ENCODE data around the gene CELF2. TPM values are rescaled to one million over a fixed set of nuclear protein-coding genes. Genes with fewer than 3 reads are reported as not detected.

Gene CELF2
- polyA plus RNA-seq, 1 experiment = 24.7 TPM

DNA sequence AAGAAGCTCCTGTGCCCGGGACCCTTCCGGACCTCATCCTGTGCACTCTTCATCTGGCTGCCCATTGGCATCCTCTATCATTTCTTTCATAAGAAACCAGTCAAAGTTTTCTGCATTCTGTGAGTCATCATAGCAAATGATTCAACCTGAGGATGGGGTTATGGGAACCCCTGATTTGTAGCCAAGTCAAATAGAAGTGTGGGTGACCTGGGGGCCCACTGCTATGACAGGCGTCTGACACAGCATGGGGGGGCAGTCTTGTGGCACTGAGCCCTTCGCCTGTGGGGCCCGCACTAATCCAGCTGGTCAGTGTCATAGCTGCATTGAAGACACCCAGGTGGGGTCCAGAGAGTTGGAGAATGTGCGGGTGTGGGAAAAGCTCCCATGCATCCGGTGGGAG lies 363.4 kb downstream of the CELF2 start:
- CTCF ChIA-PET = no interaction called here
- H3K27ac ChIP-seq (ENCODE audit: low read depth, low read length) = no peak overlapping the region
- POLR2A ChIA-PET = no interaction called here
- peaks cover 30% of the 10 kb centered on the region for H3K9me3 ChIP-seq (ENCODE audit: control insufficient read depth, insufficient read depth, low read length)
- no peak for DNase-seq (ENCODE audit: low read depth, low spot score)
- TF ChIP-seq, protein P1, sequence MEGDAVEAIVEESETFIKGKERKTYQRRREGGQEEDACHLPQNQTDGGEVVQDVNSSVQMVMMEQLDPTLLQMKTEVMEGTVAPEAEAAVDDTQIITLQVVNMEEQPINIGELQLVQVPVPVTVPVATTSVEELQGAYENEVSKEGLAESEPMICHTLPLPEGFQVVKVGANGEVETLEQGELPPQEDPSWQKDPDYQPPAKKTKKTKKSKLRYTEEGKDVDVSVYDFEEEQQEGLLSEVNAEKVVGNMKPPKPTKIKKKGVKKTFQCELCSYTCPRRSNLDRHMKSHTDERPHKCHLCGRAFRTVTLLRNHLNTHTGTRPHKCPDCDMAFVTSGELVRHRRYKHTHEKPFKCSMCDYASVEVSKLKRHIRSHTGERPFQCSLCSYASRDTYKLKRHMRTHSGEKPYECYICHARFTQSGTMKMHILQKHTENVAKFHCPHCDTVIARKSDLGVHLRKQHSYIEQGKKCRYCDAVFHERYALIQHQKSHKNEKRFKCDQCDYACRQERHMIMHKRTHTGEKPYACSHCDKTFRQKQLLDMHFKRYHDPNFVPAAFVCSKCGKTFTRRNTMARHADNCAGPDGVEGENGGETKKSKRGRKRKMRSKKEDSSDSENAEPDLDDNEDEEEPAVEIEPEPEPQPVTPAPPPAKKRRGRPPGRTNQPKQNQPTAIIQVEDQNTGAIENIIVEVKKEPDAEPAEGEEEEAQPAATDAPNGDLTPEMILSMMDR (IDR thresholded peaks at IDR 0.05; ENCODE audit: low read depth, low read length) = no peak
- no peaks in the 10 kb centered on the region for H3K27me3 ChIP-seq (ENCODE audit: control insufficient read depth, insufficient read depth, low read length)
- H3K4me3 ChIP-seq (ENCODE audit: low read depth, low read length) = no peak overlapping the region

DNA sequence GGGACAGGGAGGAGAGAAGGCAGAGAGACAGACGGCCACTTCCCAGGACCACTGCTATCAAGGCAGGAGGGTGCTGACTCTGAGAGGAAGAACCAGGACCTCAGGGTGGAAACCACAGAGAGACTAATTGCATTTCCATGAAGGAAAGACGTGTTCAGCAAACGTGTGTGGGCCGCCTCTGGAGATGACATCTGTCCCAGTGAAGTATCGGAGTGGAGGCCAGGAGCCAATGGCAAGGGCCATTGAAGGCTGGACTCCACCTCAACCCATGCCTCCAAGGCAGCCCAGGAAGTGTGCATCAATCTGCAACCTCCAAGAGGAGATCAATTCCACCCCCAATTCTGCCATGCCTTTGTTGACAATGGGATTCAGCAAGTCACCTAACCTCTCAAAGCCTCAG lies 363.8 kb downstream of the CELF2 start:
- no peak overlapping the region for H3K4me3 ChIP-seq (ENCODE audit: low read depth, low read length)
- no peaks in the 10 kb centered on the region for H3K27me3 ChIP-seq (ENCODE audit: control insufficient read depth, insufficient read depth, low read length)
- ChIA-PET CTCF (no interaction called here), POLR2A (no interaction called here)
- peaks cover 30% of the 10 kb centered on the region for H3K9me3 ChIP-seq (ENCODE audit: control insufficient read depth, insufficient read depth, low read length)
- TF ChIP-seq, protein P1 (IDR thresholded peaks at IDR 0.05; ENCODE audit: low read depth, low read length) = no peak
- DNase-seq (ENCODE audit: low read depth, low spot score) = no peak
- H3K27ac ChIP-seq (ENCODE audit: low read depth, low read length) = no peak overlapping the region

DNA sequence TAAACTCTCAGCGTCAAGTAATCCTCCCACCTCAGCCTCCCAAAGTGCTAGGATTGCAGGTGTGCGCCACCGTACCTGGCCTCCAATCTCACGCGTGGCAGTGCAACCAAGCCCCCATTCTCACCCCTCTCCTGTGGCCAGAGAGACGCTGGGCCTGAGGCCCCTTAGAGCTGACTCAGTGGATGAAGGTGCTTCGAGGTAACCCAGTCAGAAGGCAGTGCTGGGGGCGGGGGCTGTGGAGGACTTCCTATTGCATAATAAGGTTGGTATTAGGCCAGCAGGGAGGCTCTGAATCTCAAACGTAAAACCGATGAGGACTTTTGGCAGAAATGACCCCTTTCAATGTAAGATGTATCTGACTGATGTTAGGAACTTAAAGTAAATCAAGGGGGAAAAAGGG lies 364.5 kb downstream of the CELF2 start:
- CTCF ChIA-PET = no interaction called here
- TF ChIP-seq, protein P1 (IDR thresholded peaks at IDR 0.05; ENCODE audit: low read depth, low read length) = no peak
- Histone ChIP-seq H3K27ac (ENCODE audit: low read depth, low read length) (no peak overlapping the region), H3K9me3 (ENCODE audit: control insufficient read depth, insufficient read depth, low read length) (peaks cover 30% of the 10 kb centered on the region), H3K4me3 (ENCODE audit: low read depth, low read length) (no peak overlapping the region), H3K27me3 (ENCODE audit: control insufficient read depth, insufficient read depth, low read length) (no peaks in the 10 kb centered on the region)
- no peak for DNase-seq (ENCODE audit: low read depth, low spot score)
- POLR2A ChIA-PET = no interaction called here

DNA sequence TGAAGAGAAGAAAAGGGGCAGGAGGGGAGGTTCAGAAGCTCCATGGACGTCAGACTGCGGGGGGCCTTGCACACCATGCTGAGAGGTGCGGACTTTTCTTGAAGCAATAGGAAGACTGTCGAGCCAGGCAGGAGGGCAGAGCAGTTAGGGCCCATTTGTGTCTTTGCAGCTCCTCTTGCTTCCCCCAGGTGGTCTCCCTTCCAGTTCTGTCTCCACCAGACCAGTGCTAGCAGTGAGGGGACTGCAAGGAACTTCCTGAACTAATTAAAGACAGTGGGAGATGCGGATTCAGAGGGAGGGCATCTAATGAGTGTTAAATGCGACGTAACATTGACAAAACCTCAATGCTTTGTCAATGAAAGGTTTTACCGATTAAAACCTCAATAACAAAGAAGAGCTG lies 368.4 kb downstream of the CELF2 start:
- Histone ChIP-seq H3K27ac (ENCODE audit: low read depth, low read length) (no peak overlapping the region), H3K9me3 (ENCODE audit: control insufficient read depth, insufficient read depth, low read length) (peaks cover 25% of the 10 kb centered on the region), H3K27me3 (ENCODE audit: control insufficient read depth, insufficient read depth, low read length) (peaks cover 2% of the 10 kb centered on the region), H3K4me3 (ENCODE audit: low read depth, low read length) (no peak overlapping the region)
- TF ChIP-seq, protein P1 (IDR thresholded peaks at IDR 0.05; ENCODE audit: low read depth, low read length) = no peak
- ChIA-PET CTCF (no interaction called here), POLR2A (no interaction called here)
- DNase-seq (ENCODE audit: low read depth, low spot score) = no peak

Data from AG04450 (cell line).